Measurements from ENCODE around the gene HSBP1L1.

HSBP1L1 gene

DNA sequence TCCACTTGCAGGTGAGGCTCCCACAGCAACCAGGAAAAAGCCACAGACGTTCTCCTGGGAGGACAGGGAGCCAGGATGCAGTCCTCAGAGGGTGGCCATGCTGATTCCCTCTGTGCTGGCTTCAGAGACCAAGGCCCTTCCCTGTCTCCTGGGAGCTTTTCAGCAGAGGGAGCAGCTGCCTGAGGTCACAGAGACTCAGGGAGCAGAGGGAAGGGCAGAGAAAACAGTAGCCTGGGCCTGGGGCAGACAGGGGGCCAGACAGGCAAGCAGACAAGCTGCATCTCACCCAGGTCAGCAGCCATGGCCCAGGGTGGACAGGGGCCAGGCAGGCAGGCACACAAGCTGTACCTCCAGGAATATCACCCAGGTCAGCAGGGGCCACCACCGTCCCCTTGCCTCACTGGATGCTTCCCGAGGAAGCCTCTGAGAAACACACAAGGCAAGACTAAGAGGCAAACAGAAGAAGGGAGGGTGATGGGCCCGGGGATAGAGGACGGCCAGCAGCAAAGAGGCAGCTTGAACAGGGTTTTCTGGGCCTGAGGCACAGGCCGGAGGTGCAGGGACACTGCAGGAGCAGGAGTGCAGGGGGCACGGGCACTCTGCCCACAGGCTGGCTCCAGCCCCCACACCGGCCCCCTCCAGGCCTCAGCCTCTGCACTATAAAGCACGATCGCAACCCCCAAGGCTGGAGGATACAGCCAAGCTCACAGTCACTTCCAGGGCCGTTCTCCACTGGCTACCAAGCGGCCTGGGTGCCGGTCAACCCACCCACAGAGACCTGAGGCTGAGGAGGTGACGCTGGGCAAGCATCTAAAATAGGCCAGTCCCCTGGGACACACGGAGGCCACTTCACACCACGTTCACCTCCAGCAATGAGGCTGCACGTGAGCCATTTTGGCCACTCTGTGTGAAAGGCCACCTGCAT lies 19.1 kb upstream of the HSBP1L1 start:
- no peak for DNase-seq

DNA sequence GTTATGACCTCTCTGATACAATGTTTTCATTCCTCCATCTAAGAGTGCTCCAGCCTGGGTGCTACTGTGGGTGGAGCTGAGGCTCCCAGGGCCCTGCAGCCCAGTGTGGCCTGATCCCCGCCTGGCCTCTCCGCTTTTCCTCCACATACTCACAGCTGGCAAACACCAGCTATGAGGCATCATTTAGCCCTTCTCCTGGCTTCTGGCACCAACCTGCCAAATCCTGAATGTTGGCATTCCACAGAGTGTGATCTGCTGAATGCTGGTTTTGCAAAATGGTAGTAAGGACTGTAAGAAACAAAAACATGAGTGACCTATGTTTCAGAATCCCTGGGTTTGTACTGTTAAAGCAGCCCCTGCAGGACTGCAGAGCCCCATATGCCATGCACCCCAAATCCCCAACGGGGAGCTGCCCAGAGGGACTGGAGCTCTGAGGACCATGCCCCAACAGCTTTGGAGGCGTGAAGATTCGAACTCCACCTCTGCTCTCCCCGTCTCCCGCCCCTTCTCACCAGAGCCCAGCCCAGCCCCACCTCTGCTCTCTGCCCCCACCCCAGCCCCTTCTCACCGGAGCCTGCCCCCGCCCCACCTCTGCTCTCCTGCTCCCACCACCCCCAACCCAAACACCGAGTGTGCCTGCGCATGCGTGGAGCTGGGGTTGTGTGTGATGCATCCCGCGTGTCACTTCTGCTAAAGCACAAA lies 17.2 kb upstream of the HSBP1L1 start:
- DNase-seq, result no peak

DNA sequence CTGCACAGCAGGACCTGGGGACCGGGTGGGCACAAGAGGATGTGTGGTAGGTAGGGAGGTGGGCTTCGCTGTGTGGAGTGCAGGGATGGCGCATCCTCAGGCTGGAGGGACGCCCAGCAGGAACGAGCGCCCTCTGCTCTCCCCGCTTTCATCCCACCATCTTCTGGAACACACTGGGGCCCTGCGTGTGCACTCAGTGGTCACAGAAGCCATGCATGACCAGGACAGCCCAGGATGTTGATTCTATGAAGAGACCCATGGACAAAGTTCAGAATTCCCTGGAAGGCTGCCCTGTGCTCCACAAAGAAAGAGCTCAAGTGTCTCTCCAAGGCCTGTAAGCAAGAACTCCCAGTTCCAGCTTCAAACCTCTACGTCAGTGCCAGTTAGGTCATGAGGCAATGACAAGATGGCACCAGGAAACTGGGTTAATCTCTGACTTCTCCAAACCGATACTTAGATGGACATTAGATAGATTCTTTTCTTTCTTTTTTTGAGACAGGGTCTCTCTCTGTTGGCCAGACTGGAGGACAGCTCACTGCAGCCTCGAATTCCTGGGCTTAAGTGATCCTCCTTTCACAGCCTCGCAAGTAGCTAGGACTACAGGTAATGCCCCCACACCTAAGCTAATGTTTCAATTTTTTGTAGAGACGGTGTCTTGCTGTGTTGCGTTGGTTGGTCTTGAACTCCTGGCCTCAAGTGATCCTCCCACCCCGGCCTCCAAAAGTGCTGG lies 16.4 kb upstream of the HSBP1L1 start:
- DNase-seq, result no peak

DNA sequence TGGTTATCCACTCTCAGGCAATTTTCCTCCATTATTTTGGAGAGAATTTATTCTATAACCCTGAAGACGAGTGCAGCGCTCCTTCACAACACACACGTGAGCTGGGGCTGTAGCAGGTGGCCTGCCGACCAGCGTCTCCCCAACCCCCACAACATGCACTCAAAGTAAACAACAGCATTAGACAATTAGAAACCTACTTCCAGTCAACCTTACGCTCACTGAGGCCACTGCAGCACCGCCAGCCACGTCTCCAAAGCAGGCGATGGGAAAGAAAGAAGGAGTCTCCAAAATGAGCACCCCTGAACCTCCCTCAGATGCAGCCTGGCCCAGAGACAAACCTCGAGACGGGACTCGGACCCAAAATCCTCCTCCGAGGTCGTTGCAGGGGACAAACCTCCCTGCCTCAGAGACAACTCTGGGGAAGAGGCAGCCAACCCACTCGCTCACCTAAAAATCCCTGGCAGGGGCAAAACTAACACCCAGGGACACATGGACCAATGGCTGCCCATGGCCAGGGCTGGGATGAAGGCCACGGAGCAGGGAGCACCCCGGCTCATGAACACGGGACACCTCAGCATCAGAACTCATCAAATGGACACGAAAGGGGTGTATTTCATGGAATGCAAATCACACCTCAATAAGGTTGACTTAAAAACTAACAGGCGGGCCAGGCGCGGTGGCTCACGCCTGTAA lies 15.6 kb upstream of the HSBP1L1 start:
- DNase-seq, result no peak

DNA sequence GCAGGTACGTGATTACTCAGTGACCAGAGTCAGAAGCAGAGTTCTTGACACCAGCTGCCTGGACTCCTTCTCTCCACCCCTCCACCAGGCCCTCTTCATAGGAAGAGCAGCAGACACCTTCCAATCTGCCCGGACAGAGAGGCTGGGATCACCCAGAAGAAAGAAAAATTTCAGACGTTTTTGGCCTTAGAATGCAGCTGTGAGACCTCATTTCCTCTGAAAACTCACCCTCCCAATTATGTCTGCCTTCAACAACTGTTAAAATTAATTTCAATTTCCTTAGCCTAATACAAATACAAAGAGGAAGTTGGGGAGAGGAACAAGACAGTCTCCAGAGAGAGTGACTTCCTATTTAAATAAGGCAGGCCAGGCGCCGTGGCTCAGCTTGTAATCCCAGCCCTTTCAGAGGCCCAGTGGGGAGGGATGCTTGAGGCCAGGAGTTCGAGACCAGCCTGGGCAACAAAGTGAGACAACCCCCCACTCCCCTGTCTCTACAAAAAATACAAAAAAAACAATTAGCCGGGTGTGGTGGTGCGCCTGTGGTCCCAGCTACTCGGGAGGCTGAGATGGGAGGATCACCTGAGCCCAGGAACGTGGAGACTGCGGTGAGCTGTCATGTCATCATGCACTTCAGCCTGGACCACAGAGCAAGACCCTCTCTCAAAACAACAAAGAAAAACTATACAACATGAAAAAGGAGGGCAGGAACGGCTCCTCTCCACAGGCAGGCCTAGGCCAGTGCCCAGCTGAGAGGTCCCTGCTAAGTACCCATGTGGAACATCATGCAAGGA lies 14.6 kb upstream of the HSBP1L1 start:
- DNase-seq, result no peak

DNA sequence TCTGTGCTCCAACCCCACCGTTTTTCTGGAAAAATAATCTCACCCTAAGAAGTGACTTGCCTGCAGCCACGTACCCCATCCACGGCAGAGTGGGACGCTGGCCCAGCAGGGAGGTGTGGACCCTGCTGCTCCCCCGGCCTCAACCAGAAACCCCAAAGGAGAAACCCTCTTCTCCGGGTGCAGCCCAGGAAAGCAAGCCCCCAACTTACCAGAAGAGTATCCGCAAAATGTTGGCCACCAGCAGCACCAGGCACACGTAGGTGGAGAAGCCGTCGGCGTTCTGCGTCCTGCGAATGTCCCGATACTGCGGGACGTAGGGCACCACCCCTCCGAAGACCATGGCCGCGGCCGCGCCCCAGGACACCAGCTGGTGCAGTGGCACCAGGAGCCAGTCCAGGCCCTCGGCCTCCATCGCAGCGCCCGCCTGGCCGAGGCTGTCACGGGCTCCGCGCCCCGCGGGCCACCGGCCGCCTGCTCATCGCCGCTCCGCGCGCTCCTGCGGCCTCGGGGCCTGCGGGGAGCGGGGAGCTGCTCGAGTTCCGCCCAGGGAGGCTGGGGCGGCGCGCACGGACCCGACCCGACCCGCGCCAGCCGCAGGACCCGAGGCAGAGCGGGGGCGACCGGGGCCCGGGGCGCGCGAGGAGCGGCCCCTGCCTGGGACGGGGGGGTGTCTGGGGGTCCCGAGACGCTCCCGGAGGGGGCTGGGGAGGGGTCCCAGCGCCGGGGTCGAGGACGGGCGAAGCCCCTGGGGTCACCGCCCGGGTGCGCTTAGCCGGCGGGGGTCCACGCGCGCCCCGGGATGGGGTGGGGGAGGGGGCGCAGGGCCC lies 13.7 kb upstream of the HSBP1L1 start:
- DNase-seq, result peak; percentile 37

DNA sequence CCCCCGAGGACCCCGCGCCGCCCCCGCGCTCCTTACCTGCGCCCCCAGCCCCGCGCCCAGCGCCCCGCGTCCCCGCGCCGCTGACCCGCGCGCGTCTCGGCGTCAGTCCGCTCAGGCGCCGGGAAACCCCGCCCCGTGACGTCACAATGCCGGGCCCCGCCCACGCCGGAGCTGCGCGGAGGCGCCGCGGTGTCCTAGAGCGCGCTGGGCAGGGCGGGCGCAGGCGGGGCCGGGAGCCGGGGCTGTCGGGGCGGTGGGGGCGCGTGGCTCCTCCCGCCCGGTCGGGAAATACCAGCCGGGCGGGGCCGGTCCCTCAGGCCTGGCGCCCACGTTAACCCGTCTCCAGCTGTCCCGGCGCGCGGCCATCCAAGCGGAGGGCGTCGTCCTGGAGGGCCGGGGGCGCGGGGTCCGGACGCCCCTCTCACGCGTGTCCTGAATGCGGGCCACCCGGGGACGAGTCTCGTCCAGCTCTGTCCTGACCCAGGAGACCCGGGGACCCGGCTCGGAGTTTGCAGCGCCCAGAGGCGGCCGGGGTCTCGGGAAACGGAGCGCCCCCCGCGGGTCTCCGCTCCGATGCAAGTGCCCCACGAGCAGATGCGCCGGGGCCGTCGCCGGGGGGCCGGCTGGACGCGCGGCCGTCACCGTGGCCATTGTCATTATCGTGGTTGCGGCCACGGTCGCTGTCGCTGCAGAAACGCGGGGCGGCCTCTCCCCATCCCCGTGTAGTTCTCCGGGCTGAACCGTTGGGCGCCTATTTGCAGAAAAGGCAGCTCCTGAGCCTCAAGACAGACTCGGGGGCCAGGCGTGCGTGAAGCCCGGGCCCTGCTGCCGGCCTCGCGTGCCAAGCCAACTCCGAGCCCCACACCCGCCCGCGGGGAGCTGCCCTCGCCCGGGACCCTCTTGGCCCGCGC lies 12.6 kb upstream of the HSBP1L1 start, which contains the start of gene SLC66A2:
SLC66A2 (minus strand) TSS at position 109 of the 911 bp plus-strand sequence. CDS start 727 bp downstream, outside the sequence.
- DNase-seq, result peak; percentile 84

DNA sequence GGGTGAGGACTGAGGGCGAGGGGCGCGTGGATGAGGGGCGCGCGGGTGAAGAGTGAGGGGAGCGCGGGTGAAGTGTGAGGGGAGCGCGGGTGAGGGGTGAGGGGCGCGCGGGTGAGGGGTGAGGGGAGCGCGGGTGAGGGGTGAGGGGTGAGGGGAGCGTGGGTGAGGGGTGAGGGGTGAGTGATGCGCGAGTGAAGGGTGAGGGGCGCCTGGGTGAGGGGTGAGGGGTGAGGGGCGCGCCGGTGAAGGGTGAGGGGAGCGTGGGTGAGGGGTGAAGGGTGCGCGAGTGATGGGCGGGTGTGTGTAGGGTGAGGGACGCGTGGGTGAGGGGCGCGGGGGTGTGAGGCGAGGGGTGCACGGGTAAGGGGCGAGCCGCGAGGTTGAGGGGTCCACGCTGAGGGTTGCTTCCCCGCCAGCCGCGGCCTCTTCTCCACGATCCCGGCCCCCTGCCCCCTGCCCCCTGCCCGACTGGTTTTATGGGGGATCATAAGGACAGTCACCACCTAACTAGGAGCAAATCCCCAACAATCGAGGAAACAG lies 11.9 kb upstream of the HSBP1L1 start:
- DNase-seq, result no peak

DNA sequence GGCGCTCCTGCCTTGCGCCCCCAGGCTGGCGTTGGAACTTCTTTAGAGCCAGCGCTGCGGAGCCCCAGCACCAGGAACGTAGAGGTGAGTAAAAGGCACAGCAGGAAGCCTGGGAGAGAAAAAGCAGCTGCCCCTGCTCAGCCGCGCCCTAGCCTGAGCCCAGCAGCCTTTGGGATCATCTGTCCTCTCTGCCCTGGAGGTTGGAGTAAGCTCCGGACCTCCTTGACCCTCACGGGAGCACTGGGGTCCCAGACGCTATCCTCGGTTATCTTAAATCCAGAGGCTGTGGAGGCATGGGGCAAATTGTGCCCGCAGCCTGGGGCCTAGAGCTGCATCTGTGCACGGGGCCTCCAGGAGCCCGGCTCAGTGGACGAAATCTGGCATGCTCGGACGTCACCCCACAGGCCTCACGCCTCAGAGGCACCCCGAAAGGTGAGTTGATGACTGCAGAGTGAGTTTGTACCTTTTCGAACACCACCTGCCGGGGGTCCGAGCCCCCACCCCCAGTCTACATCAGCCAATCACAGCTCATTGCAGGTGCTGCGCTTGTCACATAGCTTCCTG lies 11.4 kb upstream of the HSBP1L1 start:
- no peak for DNase-seq

DNA sequence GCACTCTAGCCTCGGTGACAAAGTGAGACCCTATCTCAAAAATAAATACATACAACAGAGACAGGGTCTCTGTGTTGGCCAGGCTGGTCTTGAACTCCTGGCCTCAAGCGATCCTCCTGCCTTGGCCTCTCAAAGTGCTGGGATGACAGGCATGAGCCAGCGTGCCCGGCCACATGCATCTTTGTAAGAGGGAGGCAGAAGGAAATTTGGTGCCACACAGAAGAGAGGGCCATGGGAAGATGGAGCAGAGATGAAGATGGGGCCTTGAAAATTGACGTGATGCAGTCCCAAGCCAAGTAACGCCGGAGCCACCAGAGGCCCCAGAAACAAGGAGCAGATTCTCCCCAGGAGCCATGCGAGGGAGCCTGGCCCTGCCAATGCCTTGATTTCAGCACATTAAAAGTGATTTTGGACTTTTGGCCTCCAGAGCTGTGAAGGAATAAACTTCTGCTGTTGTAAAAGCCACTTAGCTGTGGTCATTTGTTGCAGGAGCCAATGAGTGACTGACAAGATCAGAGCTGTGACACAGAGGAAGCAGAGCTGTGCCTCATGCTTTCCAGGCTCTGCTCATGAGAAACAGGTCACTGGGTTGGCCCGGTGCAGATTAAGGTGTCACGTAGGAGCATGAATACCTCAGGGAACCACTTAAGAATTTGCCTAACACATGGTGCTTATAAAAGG lies 10.3 kb upstream of the HSBP1L1 start:
- no peak for DNase-seq

DNA sequence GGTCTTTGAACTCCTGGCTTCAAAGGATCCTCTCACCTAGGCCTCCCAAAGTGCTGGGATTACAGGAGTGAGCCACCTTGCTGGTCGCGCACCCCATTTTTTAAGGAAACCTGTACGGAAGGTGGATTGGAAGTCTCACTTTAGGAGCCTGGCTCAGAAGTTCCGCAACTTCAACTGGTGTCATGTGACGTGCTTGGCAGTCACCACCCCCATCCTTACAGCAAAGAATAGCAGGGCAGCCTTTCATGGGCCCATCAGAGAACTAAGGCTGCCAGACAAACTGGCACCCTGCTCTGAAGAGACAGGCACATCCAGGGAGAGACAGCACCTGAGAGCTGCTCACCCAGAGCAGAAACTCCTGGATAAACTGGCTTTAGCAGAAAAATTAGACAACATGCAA lies 9.7 kb upstream of the HSBP1L1 start:
- DNase-seq, result no peak

DNA sequence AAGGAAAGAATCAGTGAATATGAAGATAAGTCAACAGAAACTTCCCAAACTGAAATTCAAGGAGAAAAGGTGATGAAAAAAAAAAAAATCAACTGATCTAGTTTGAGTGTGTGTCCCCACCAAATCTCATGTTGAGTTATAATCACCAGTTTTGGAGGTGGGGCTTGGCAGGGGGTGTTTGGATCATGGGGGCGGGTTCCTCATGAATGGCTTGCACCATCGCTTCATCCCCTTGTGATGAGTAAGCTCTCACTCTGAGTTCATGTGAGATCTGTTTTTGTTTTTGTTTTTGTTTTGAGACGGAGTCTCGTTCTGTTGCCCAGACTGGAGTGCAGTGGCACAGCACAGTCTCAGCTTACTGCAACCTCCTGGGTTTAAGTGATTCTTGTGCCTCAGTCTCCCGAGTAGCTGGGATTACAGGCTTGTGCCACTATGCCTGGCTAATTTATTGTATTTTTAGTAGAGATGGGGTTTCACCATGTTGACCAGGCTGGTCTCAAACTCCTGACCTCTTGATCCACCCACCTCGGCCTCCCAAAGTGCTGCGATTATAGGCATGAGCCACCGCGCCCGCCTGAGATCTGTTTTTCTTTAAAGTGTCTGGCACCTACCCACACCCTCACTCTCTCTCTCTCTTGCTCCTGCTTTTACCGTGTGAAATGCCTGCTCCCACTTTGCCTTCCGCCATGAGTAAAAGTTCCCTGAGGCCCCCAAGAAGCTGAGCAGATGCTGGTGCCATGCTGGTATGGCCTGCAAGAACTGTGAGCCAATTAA lies 9.0 kb upstream of the HSBP1L1 start:
- DNase-seq, result no peak

DNA sequence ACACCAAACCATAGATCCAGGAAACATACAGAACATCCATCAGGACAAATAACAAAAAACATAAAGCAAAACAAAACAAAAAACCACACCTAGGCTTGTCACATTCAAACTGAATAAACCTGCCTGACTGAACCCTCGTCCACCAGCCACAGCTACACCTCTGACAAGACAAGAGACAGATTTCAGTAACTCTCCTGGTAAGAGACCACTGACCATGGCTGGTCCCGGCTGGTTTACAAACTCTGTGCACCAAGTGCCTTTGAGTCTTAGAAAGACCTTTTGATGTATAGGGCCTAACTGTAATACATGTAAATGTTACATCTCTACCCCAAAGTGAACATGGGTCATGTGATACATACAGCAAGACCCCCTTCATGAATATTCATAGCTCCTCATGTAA lies 8.2 kb upstream of the HSBP1L1 start:
- DNase-seq, result no peak

DNA sequence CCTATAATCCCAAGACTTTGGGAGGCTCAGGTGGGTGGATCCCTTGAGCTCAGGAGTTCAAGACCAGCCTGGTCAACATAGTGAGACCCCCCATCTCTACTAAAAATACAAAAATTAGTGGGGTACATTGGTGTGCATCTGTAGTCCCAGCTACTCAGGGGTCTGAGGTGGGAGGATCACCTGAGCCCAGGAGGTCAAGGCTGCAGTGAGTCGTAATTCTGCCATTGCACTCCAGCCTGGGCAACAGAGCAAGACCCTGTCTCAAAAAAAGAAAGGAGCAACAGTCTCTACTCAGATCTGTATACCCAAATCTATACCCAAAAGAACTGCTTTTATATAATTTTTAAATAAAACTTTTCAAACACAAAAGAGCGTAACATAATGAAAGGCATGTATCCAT lies 5.5 kb upstream of the HSBP1L1 start:
- DNase-seq, result no peak

DNA sequence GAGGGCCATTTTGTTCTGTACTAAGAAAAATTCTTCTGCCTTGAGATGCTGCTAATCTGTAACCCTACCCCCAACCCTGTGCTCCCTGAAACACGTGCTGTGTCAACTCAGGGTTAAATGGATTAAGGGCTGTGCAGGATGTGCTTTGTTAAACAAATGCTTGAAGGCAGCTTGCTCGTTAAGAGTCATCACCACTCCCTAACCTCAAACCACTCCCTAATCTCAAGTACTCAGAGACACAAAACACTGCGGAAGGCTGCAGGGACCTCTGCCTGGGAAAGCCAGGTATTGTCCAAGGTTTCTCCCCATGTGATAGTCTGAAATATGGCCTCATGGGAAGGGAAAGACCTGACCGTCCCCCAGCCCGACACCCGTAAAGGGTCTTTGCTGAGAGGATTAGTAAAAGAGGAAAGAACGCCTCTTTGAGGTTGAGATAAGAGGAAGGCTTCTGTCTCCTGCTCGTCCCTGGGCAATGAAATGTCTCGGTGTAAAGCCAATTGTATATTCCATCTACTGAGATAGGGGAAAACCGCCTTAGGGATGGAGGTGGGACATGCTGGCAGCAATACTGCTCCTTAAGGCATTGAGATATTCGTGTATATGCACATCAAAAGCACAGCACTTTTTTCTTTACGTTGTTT lies 4.2 kb upstream of the HSBP1L1 start:
- peak; percentile 50 for DNase-seq

DNA sequence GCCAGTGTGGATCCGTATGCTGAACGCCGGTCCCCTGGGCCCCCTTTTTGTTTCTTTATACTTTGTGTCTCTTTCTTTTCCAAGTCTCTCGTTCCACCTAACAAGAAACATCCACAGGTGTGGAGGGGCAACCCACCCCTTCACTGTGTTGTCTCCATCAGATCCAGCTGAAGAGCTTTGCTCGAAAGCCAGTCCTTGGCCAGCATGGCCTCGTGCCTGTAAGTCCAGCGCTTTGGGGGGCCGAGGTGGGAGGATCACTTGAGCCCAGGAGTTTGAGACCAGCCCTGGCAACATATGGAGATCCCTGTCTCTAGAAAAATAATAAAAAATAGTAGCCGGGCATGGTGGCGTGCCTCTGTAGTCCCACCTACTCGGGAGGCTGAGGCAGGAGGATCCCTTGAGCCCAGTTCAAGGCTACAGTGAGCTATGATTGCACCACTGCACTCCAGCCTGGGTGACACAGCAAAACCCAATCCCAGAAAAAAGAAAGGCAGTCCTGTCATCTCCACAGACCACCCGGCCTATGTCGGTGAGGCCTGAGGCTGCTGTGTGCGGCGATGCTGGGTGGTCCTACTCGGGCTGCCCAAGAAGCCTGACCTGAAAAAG lies 3.4 kb upstream of the HSBP1L1 start:
- DNase-seq, result no peak

Data from EL (cell line).